BE2C (cell line): ENCODE results near the gene SUV39H2.

ENCODE experiments used
- DNase-seq: peaks from one replicate; pipeline ENCODE4 v3.0.0-alpha.2; 2020
- H3K27me3 ChIP-seq: fragments of 250-450 bp; sonication (Bioruptor Pico); 2 replicates; pipeline ENCODE4 v1.5.1; 2020; ENCODE audit warnings: mild to moderate bottlenecking
- H3K36me3 ChIP-seq: fragments of 250-450 bp; sonication (Bioruptor Pico); 2 replicates; pipeline ENCODE4 v1.5.1; 2020; ENCODE audit warnings: mild to moderate bottlenecking
- H3K4me1 ChIP-seq: fragments of 250-450 bp; sonication (Bioruptor Pico); 2 replicates; pipeline ENCODE4 v1.5.1; 2020
- H3K4me3 ChIP-seq: 2 replicates; pipeline ENCODE4 v1.5.1; 2011; ENCODE audit warnings: low read depth, low read length
- H3K9me3 ChIP-seq: fragments of 250-450 bp; sonication (Bioruptor Pico); 2 replicates; pipeline ENCODE4 v1.5.1; 2020
- TF ChIP-seq, protein P1 (sequence below): IDR thresholded peaks from 2 replicates; pipeline ENCODE4 v1.5.1; 2012; ENCODE audit warnings: mild to moderate bottlenecking, low read depth, low read length

Gene SUV39H2

DNA sequence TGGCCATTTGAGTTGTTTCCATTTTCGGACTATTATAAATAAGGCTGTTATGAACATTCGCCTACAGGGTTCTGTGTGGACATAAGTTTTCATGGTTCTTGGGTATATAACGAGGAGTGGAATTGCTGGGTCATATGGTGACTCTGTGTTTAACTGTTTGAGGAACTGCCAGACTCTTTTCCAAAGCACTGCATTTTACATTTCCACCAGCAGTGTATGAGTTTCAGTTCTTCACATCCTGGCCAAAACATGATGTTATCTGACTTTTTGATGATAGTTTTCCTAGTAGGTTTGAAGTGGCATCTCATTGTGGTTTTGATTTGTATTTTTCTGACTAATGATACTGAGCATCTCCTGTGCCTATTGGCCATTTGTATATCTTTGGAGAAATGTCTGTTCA, 5.4 kb downstream of the SUV39H2 start:
- no peaks in the 10 kb centered on the region for H3K9me3 ChIP-seq
- H3K36me3 ChIP-seq = peaks cover 29% of the 10 kb centered on the region
- H3K27me3 ChIP-seq = no peaks in the 10 kb centered on the region
- H3K4me3 ChIP-seq = no peak overlapping the region
- H3K4me1 ChIP-seq = no peaks in the 10 kb centered on the region
- TF ChIP-seq, protein P1, sequence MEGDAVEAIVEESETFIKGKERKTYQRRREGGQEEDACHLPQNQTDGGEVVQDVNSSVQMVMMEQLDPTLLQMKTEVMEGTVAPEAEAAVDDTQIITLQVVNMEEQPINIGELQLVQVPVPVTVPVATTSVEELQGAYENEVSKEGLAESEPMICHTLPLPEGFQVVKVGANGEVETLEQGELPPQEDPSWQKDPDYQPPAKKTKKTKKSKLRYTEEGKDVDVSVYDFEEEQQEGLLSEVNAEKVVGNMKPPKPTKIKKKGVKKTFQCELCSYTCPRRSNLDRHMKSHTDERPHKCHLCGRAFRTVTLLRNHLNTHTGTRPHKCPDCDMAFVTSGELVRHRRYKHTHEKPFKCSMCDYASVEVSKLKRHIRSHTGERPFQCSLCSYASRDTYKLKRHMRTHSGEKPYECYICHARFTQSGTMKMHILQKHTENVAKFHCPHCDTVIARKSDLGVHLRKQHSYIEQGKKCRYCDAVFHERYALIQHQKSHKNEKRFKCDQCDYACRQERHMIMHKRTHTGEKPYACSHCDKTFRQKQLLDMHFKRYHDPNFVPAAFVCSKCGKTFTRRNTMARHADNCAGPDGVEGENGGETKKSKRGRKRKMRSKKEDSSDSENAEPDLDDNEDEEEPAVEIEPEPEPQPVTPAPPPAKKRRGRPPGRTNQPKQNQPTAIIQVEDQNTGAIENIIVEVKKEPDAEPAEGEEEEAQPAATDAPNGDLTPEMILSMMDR = no peak
- DNase-seq = no peak

DNA sequence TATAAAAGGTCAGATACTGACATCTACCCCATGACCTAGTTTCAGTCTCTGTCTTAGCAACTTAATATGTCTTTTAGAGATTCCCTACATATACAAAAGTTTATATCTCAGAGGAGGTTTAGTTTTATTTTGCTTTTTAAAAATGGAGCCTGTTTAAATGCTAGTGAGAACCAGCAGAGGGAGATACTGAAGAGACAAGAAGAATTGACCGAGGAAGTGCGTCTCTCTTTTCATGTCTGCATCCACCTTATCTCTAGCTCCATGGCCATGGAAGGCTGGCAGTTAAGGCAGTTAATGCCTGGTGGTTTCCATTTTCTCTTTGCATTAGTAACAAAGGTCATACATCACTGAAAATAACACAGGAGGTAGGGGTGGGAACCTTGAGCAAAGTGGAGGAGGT, 10.7 kb downstream of the SUV39H2 start:
- DNase-seq = no peak
- peaks cover 25% of the 10 kb centered on the region for H3K36me3 ChIP-seq
- no peaks in the 10 kb centered on the region for H3K27me3 ChIP-seq

DNA sequence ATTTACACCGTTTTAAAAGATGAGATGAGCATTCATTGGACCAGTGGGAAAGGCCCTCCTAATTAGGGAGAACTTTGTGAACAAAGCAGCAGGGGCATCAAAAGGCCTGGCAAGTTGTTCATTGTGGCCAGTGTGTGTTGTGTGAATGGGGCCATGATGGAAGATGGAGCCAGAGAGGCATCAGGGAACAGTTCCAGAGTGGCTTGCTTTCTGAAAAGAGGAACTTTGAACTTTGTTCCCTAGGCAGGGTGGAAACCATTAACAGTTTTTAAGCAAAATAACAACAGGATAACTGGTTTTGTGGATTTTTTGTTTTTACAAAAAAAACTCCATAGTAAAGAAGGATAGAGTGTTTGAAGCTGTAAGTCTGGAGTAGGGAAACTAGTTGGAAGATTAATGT, 12.5 kb downstream of the SUV39H2 start:
- H3K27me3 ChIP-seq = no peaks in the 10 kb centered on the region
- DNase-seq = no peak
- H3K4me3 ChIP-seq = no peak overlapping the region
- H3K36me3 ChIP-seq = peaks cover 8% of the 10 kb centered on the region
- TF ChIP-seq, protein P1 = no peak
- H3K9me3 ChIP-seq = no peaks in the 10 kb centered on the region
- H3K4me1 ChIP-seq = no peaks in the 10 kb centered on the region

More for the DNA sequence above, 10.7 kb downstream of the SUV39H2 start:
- H3K4me3 ChIP-seq = no peak overlapping the region
- no peaks in the 10 kb centered on the region for H3K9me3 ChIP-seq
- H3K4me1 ChIP-seq = no peaks in the 10 kb centered on the region
- TF ChIP-seq, protein P1 = peak; percentile 46

DNA sequence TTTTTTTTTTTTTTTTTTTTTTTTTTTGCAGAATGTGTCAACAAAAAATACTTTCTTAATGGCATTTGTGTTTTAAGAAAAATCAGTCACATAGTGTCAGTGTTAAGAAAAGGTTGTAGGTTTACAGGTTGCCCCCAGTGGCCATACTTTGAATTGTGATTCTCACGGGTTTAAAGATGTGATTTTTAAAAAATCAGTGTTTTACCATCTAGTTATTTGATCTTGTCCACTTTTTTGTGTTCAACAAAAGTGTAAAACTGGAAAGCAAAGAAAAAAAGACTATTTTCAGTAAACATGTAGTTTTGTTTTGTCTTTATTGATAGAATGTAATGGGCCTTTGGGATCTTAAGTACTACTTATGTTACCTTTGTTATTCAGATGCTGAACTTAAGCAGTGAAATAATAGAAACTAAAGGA, 25.7 kb downstream of the SUV39H2 start:
- Histone ChIP-seq H3K9me3 (no peaks in the 10 kb centered on the region), H3K27me3 (no peaks in the 10 kb centered on the region), H3K36me3 (peaks cover 67% of the 10 kb centered on the region), H3K4me3 (no peak overlapping the region), H3K4me1 (no peaks in the 10 kb centered on the region)
- no peak for DNase-seq
- TF ChIP-seq, protein P1 = peak; percentile 59

DNA sequence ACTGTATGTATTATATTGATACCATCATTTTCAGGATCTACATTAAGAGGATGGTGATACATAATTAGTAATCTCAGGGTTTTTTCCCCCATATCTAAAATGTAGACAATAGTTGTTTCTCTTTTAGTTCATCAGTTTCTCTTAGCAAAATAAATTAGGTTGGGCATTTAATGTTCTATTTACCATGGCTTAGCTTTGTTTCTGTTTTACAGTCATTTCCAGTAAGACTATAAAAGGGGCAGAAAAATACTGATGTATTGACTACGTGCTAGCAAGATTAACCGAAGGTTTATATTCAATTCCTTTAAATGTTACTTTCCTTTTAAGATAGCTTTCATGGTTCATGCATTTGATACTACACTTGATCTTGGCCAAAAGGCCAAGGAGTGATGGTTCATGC, 26.2 kb downstream of the SUV39H2 start:
- DNase-seq = no peak
- H3K27me3 ChIP-seq = no peaks in the 10 kb centered on the region
- no peaks in the 10 kb centered on the region for H3K9me3 ChIP-seq
- H3K4me3 ChIP-seq = no peak overlapping the region
- TF ChIP-seq, protein P1 = no peak
- H3K36me3 ChIP-seq = peaks cover 68% of the 10 kb centered on the region
- no peaks in the 10 kb centered on the region for H3K4me1 ChIP-seq

DNA sequence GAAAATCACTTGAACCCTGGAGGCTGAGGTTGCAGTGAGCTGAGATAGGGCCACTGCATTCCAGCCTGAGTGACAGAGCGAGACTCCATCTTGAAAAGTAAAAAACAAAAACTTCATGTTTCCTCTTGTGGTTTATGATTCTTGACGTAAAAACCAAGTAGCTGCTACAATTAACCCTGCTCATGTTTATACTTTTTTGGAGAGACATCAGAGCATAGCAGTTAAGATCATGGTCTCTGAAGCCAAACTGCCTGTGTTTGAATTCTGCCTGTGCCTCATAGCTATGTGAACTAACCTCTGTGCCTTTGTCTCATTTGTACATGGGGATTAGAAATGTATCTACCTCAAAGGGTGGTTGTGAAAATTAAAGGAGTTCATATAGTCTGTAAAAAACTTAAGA, 27.2 kb downstream of the SUV39H2 start:
- TF ChIP-seq, protein P1 = no peak
- Histone ChIP-seq H3K4me1 (no peaks in the 10 kb centered on the region), H3K27me3 (no peaks in the 10 kb centered on the region), H3K36me3 (peaks cover 67% of the 10 kb centered on the region), H3K4me3 (no peak overlapping the region), H3K9me3 (no peaks in the 10 kb centered on the region)
- no peak for DNase-seq
